SKM-1 treated with dmso at 0.1 percent for 144 hours (cell line): ENCODE data around the gene C19orf67.
"Not testable (repeated sequence)": the region's sequence is repeated elsewhere in the genome, so short reads cannot be mapped to it uniquely, and the experiment has no call there.

Experiments used
- DNase-seq: peaks from one replicate; lab custom pipeline; 2025; ENCODE audit not compliant: unreplicated experiment; lab: John Stamatoyannopoulos, UW

C19orf67 gene

DNA sequence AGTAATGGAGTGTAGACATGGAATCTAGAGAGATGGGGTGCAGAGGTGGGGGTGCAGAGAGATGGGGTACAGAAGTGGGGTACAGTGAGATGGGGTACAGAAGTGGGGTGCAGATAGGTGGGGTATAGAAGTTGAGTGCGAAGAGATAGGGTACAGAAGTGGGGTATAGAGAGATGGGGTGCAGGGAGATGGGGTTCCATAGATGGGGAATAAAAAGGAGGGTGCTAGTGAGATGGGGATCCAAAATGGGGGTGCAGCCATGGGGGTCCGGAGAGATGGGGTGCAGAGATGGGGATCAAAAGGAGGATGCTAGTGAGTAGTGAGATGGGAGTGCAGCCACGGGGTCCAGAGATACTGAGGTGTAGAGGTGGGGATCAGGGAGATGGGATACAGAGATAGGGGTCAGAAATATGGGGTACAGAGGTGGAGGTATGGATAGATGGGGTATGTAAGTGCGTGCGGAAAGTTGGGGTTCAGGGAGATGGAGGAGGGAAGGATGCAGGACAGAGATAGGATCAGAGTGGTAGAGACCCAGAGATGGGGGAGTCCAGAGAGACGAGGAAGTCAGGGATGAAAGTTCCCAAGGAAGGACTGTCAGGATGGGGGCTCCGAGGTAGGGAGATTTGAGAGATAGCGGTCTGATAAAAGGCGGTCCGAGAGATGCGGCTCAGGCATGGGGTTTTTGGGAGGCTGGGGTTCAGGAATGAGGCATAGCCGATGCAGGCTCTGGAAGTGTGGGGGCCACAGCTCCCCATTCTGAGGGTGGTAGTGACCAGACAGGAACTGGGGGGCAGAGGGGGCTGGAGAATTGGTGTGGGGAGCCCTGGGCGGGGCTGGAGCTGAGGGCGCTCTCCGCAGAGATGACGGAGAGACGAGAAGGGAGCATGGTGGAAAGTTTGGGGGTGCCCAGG, 27.1 kb downstream of the C19orf67 start:
- no peak for DNase-seq

DNA sequence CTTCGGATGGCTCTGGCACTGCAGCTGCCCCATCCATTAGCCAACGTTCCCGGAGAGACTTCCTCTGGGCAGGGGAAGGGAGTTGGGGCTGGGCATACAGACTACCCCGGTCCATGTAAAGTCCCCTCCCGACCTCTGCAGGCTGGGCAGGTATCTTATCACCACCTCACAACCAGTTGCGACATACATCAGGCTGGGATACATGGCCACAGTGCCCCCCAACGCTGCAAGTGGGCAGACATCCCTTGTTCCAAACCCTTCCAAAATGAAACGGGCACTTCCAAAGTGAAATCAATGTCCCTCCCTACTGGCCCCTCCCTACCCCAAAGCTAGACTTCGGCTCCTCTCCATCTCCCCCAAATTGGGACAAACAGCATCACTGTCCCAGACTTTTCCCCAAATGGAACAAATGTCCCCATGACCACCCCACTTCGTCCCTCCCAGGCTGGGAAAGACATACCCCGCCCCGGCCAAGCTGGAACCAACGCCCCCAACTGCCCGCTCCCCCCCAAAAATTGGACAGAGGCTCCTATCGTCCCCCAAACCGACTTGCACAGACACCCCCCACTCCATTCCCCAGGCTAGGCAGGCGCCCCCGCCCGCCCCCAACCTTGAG, 28.7 kb downstream of the C19orf67 start:
- no peak for DNase-seq

DNA sequence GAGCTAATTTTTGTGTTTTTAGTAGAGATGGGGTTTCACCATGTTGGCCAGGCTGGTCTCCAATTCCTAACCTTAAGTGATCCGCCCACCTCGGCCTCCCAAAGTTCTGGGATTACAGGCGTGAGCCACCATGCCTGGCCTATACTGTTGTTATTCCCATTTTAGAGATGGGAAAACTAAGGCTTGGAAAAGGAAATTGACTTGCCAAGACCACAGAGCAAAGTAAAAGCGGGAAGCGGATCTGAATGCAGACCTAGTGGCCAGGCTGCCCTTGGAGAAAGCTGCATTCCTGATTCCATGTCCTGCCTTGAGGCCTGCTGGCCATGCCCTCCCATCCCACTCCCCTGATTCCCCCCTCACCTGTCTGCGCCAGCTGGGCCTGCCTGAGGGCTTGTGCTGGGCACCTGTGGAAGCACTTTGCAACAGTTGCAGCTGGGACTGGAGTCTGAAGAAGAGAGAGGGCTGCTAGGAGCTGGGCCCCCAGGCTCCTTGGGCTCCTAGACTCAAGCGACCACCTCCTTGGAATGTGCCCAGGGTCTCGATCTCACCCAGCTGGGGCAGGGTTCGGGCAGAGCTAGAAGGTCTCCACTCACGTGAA, 29.4 kb downstream of the C19orf67 start:
- DNase-seq: no peak

DNA sequence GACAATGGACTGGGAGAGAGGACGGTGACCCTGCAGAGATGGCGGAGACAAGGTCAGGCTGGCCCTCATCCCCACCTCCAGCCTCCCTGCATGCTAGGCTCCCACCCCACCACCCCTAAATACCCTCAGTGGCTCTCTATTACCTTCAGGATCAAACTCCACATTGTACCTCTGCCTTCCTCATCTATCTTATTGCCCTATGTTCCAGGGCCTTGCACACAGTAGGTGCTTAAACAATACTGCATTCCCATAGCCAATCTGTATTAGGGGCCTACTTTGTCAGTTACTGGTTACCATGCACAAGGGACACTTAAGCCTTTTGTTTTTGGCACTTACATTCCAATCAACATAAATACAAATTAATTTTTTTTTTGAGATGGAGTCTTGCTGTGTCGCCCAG, 30.2 kb downstream of the C19orf67 start:
- no peak for DNase-seq

DNA sequence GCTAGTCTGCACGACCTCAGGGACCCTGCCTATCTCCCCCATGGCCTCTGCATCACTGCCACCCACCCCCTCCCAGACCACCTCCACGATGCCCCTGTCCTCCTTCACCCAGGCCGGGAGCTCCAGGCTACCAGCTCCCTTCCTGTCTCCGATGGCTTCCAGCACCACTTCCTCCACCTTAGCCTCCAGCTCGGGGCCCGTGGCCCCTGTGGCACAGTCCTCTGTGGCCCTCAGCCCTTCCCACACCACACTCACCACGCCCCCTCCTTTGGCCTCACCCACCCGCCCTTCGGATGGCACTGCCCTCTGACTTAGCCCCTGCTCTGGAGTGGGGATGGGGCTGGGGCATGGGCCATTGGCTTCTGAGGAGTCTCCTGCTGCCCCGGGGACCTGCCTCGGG, 30.9 kb downstream of the C19orf67 start:
- no peak for DNase-seq

DNA sequence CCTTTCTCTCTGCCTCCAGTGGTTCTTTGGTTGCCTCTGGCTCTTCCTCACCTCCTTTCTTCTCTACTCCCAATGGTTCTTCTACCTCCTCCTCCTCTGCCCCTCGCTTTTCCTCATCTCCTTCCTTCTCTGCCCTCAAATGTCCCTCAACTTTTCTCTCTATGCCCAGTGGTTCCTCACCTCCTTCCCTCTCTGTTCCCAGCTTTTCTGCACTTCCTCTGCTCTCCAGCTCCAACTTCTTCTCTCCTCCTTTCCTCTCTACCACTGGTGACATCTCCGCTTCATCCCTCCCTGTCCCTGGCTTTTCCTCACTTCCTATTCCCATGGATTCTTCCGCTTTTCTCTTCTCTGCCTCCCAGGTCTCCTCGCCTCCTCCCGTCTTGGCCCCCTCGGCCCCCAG, 31.5 kb downstream of the C19orf67 start:
- no peak for DNase-seq

DNA sequence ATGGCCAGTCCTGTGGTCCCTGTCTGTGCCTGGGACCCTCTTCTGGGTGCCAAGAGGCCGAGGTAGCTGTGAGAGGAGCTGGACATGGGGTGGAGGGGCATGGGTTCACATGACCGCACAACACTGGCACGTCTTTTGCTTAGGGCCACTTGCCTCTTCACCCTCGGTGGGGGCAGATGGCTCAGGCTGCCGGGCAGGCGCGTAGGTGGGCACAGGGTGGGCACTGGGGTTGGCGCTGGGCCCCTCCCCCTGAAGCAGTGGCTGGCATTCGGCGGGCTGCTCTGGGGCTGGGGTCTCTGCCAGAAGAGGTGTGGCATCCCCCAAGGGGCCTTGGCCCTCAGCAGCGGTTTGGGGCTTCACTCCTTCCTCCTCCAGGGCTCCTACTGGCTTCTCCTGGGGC, 32.1 kb downstream of the C19orf67 start:
- DNase-seq: no peak

DNA sequence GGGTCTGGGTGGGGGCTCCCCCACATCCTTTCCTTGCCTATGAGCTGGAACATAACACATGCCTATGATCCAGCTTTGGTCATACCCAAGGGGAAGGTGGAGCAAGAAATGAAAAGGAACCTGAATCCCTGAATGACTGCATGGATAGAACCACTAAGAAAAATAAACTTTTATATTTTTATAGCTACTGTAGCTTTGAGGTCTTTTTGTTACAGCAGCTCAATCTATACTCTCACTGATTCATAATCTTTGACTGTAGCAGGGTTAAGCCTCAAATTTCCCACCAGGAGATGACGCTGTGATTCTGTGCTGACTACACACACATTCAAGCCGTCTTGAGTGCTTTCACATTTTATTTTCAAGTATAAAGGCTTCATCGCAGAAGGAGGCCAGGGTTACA, 32.6 kb downstream of the C19orf67 start:
- no peak for DNase-seq

DNA sequence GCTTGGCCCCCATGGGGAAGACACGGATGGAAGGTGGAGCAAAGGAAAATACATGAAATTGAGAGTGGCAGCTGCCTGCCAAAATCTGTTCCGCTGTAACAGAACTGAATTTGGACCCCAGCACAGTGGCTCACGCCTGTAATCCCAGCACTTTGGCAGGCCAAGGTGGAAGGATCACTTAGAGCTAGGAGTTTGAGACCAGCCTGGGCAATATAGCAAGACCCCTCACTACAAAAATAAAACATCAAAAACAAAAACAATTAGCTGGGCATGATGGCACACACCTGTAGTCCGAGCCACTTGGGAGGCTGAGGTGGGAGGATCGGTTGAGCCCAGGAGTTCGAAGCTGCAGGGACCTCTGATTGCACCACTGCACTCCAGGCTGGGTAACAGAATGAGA, 33.1 kb downstream of the C19orf67 start:
- DNase-seq: no peak

DNA sequence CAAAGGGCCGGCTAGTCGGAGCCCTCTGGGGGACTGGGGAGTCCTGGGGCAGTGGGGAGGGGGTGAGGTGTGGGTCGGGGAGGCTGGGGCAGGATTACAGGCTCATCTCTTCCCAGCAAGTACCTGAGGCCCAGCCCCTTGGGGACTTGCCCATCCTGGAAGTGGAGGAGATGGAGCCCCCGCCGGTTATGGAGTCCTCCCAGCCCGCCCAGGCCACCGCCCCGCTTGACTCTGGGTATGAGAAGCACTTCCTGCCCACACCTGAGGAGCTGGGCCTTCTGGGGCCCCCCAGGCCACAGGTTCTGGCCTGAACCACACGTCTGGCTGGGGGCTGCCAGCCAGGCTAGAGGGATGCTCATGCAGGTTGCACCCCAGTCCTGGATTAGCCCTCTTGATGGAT, 33.6 kb downstream of the C19orf67 start:
- no peak for DNase-seq

DNA sequence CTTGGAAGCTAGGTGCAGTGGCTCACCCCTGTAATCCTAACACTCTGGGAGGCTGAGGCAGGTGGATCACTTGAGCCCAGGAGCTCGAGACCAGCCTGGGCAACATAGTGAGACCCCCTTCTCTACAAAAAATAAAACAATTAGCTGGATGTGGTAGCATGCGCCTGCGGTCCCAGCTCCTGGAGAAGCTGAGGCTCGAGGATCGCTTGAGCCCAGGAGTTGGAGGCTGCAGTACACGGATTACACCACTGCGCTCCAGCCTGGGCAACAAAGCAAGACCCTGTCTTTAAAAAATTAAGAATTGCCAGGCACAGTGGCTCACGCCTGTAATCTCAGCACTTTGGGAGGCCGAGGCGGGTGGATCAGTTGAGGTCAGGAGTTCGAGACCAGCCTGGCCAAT, 34.6 kb downstream of the C19orf67 start:
- not testable (repeated sequence) for DNase-seq

DNA sequence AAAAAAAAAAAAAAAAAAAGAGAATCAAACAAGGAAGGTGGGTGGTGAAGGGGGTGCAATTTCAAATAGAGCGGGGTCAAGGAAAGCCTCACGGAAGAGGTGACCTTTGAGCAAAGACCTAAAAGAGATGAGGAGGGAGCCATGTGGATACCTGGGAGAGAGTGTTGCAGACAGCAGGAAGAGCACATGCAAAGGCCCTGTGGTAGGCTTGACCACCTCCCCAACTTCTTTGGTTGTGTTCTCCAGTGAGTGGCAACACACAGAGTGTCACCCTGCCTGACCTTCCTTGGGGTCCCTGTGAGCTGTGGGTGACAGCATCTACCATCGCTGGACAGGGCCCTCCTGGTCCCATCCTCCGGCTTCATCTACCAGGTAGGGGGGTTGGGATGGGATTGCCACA, 35.1 kb downstream of the C19orf67 start:
- no peak for DNase-seq

DNA sequence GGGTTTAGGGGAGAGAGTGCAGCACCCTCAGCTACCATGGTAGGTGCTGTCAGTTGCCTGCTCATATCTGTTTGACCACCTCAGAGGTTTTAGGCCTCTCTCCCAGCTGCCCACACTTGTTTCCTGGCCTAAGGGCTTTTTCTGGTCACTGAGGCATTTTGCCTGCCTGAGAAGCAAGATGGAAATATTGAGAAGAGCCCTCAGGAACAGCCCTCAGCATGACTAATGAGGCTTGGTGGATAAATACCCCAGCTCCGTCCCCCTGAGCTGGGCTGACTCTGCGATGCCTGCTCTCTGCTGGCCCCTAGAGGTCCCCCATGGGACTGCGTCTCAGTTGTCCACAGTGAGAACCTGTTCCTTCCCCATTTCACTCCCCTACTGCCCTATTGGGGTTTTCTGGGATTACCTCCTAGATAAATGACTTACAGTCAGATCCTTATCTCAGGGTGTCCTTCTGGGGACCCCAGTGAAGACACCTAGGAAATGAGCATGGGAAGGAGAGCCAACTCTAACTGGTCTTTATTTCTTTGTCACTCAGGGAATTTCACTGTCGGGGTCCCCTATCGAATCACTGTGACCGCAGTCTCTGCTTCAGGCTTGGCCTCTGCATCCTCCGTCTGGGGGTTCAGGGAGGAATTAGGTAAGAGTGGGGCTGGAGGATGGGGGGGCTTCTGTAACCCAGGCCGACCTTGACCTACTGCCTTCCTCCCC, 37.0 kb downstream of the C19orf67 start:
- peak; percentile 56 for DNase-seq

DNA sequence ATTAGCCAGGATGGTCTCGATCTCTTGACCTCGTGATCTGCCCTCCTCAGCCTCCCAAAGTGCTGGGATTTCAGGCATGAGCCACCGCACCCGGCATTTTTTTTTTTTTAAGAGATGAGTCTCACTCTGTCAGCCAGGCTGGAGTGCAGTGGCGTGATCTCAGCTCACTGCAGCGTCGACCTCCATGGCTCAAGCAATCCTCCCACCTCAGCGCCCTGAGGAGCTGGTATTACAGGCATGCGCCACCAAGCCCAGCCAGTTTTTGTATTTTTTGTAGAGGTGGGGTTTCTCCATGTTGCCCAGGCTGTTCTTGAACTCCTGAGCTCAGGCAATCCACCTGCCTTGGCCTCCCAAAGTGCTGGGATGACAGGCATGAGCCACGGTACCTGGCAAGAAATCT, 37.7 kb downstream of the C19orf67 start:
- not testable (repeated sequence) for DNase-seq

DNA sequence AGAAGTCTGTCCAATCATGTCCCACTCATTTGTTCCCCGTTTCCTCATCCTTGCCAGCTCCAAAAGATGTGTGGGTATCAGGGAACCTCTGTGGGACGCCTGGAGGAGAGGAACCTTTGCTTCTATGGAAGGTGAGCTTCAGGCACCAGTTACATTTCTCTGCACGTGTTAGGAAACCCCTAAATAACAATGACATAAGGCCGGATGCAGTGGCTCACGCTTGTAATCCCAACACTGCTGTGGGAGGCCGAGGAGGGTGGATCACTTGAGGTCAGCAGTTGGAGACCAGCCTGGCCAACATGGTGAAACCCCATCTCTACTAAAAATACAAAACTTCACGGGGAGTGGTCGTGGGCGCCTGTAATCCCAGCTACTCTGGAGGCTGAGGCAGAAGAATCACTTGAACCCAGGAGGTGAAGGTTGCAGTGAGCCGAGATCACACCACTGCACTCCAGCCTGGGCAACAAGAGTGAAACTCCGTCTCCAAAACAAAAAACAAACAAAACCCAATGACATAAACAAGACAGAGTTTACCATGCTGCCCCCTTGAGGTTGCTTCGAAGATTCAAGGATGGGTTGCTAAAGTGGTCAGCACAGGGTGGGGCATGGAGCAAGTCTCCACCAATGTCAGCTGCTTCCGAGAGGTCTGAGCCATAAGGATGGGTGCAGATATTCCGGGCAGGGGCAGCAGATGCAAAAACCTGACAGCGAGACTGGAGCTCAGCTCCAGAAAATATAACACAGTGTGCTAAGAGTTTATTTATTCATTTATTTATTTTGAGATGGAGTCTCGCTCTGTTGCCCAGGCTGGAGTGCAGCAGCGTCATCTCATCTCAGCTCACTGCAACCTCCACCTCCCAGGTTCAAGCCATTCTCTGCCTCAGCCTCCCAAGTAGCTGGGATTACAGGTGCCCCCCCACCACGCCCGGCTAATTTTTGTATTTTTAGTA, 42.6 kb downstream of the C19orf67 start:
- not testable (repeated sequence) for DNase-seq

DNA sequence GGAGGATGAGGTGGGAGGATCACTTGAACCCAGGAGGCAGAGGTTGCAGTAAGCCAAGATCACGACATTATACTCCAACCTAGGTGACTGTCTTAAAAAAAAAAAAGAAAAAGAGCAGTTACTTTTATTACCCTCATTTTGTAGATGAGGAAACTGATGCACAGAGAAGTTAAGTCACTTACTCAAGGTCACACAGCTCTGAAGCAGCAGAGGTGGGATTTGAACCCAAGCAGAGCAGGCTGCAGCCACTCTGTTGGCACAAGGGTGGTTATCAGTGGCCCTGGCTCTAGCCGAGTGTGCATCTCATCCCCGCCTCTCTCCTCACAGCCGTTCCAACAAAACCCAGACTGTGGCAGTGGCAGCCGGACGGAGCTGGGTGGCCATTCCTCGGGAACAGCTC, 46.4 kb downstream of the C19orf67 start:
- no peak for DNase-seq

DNA sequence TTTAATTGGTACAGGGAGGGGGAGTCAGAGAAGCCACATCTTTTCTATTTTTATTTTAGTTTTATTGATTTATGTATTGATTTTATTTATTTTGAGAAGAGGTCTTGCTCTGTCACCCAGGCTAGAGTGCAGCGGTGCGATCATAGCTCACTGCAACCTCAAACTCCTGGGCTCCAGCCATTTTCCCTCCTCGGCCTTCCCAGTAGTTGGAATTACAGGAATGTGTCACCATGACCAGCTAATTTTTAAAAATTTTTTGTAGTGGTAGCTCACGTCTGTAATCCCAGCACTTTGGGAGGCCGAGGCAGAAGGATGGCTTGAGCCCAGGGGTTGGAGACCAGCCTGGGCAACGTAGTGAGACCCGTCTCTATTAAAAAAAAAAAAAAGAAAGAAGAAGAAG, 49.9 kb downstream of the C19orf67 start:
- DNase-seq: no peak

DNA sequence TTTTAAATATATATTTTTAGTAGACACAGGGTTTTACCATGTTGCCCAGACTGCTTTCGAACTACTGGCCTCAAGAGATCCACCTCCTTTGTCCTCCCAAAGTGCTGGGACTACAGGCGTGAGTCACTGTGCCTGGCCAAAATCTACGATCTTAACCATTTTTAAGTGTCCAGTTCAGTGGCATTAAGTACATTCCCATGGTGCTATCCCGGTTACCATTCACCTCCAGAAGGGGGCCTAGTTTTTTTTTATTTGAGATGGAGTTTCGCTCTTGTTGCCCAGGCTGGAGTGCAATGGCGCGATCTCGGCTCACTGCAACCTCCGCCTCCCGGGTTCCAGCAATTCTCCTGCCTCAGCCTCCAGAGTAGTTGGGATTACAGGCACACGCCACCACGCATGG, 50.4 kb downstream of the C19orf67 start:
- not testable (repeated sequence) for DNase-seq

DNA sequence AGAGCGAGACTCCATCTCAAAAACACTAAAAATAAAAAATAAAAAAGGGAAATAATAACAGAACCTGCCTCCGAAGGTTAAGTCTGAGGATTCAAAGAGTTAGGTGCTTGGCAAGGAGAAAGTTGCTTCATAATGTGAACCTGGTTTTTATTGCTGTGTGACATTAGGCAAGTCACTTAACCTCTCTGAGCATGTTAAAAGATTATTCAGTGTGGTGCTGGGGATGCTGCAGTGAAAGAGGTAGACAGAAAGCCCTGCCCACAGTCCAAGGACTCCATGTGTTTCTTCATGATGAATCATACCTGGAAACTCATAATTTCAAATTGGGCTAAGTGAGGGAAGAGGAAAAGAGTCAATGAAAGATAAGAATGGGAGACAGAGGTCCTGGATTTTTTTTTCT, 51.6 kb downstream of the C19orf67 start:
- no peak for DNase-seq

DNA sequence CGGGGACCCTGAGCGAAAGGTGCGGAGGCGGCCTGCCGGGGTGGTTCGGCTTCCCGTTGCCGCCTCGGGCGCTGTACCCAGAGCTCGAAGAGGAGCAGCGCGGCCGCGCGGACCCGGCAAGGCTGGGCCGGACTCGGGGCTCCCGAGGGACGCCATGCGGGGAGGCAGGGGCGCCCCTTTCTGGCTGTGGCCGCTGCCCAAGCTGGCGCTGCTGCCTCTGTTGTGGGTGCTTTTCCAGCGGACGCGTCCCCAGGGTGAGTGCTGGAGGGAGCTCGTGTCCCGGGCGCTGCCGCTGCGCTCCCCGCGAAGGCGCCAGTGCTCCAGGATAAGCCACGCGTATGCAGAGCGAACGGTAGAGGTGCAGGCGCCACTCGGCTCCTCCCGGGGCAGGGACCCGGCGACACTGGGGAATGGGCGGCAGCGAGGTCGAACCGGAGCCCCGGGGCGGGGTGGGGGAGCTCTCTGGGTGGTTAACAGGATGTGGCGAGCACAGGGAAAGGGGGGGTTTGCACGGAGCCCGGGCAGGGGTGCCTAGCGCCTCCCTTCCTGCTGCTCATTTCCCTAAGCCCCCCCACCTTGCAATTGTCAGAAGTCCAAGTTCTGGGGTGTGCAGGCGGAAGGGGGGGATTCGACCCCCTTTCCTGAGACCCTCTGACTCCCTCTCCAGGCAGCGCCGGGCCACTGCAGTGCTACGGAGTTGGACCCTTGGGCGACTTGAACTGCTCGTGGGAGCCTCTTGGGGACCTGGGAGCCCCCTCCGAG, 53.7 kb downstream of the C19orf67 start, which contains the start of gene IL27RA:
Gene IL27RA (plus strand): TSS at position 44 of the 762 bp plus-strand sequence. CDS start 111 bp downstream, at position 155.
- peak; percentile 70 for DNase-seq
